NCI-H2171 (cell line): Measurements from ENCODE around the gene ALS2CL.

Experiments
- DNase-seq: peaks from one replicate; lab custom pipeline; 2025; lab: John Stamatoyannopoulos, UW

Gene ALS2CL

GRCh38 chr3:46629551-46630517, 63.6 kb downstream of the ALS2CL start:
- DNase-seq, result peak; percentile 50

- no peak for DNase-seq
Observed at GRCh38 chr3:46628901-46629369, 64.5 kb downstream of the ALS2CL start.

GRCh38 chr3:46627078-46627477, 66.4 kb downstream of the ALS2CL start:
- DNase-seq, result no peak

GRCh38 chr3:46626039-46626438, 67.4 kb downstream of the ALS2CL start:
- DNase-seq, result no peak

GRCh38 chr3:46624975-46625490, 68.4 kb downstream of the ALS2CL start:
- no peak for DNase-seq

GRCh38 chr3:46624533-46624932, 68.9 kb downstream of the ALS2CL start:
- DNase-seq, result no peak

- no peak for DNase-seq
Observed at GRCh38 chr3:46619845-46620778, 73.4 kb downstream of the ALS2CL start.
